H9 (cell line): Measurements from ENCODE around the gene KLF6. TPM values are rescaled to one million over a fixed set of nuclear protein-coding genes. Genes with fewer than 3 reads are reported as not detected.

Experiments used
- DNase-seq: peaks from one replicate; pipeline ENCODE4 v3.0.0-alpha.2; 2017
- H2AFZ ChIP-seq: one replicate; pipeline ENCODE4 v1.6.1; 2013; ENCODE audit warnings: mild to moderate bottlenecking, low read length, control low read depth, moderate library complexity
- H2AK5ac ChIP-seq: 2 replicates; pipeline ENCODE4 v1.6.1; 2013; ENCODE audit warnings: low read length, control low read depth, mixed read lengths; ENCODE audit not compliant: insufficient read length
- H2BK120ac ChIP-seq: one replicate; pipeline ENCODE4 v1.6.1; 2013; ENCODE audit warnings: low read depth, mild to moderate bottlenecking, low read length, control low read depth, inconsistent platforms; ENCODE audit not compliant: poor library complexity, severe bottlenecking
- H2BK12ac ChIP-seq: 2 replicates; pipeline ENCODE4 v1.6.1; 2013; ENCODE audit warnings: low read length, control low read depth, mixed read lengths, low read depth; ENCODE audit not compliant: insufficient read length
- H2BK15ac ChIP-seq: 2 replicates; pipeline ENCODE4 v1.6.1; 2013; ENCODE audit warnings: low read depth, low read length, control low read depth
- H2BK20ac ChIP-seq: one replicate; pipeline ENCODE4 v1.6.1; 2013; ENCODE audit warnings: low read depth, mild to moderate bottlenecking, low read length, control low read depth, inconsistent platforms; ENCODE audit not compliant: poor library complexity, severe bottlenecking
- H2BK5ac ChIP-seq: 2 replicates; pipeline ENCODE4 v1.6.1; 2013; ENCODE audit warnings: low read length, control low read depth, mixed read lengths; ENCODE audit not compliant: insufficient read length
- H3K14ac ChIP-seq: 2 replicates; pipeline ENCODE4 v1.6.1; 2013; ENCODE audit warnings: low read length, control low read depth; ENCODE audit not compliant: insufficient read depth
- H3K18ac ChIP-seq: 2 replicates; pipeline ENCODE4 v1.6.1; 2013; ENCODE audit warnings: low read depth, mild to moderate bottlenecking, mixed read lengths, low read length, control low read depth; ENCODE audit not compliant: insufficient read length
- H3K23ac ChIP-seq: 2 replicates; pipeline ENCODE4 v1.6.1; 2013; ENCODE audit warnings: low read length, control low read depth, mixed read lengths, low read depth; ENCODE audit not compliant: insufficient read length
- H3K23me2 ChIP-seq: 2 replicates; pipeline ENCODE4 v1.6.1; 2013; ENCODE audit warnings: low read depth, mild to moderate bottlenecking, mixed read lengths, low read length, control low read depth; ENCODE audit not compliant: insufficient read length, poor library complexity, severe bottlenecking
- H3K27ac ChIP-seq: 2 replicates; pipeline ENCODE4 v1.5.1; 2013; ENCODE audit warnings: low read length, control low read depth, mixed read lengths, low read depth; ENCODE audit not compliant: insufficient read length
- H3K27me3 ChIP-seq: 2 replicates; pipeline ENCODE4 v1.6.1; 2013; ENCODE audit warnings: low read length, control low read depth, inconsistent platforms; ENCODE audit not compliant: insufficient read depth
- H3K4ac ChIP-seq: 2 replicates; pipeline ENCODE4 v1.6.1; 2013; ENCODE audit warnings: low read depth, mild to moderate bottlenecking, control low read depth, inconsistent platforms, low read length, moderate library complexity
- H3K4me1 ChIP-seq: 2 replicates; pipeline ENCODE4 v1.6.1; 2013; ENCODE audit warnings: low read length, control low read depth, inconsistent platforms; ENCODE audit not compliant: insufficient read depth
- H3K4me2 ChIP-seq: 2 replicates; pipeline ENCODE4 v1.6.1; 2013; ENCODE audit warnings: low read length, control low read depth, mixed read lengths; ENCODE audit not compliant: insufficient read length, insufficient read depth
- H3K56ac ChIP-seq: 2 replicates; pipeline ENCODE4 v1.6.1; 2013; ENCODE audit warnings: low read depth, mild to moderate bottlenecking, mixed read lengths, low read length, control low read depth; ENCODE audit not compliant: insufficient read length
- H3K79me1 ChIP-seq: 2 replicates; pipeline ENCODE4 v1.6.1; 2013; ENCODE audit warnings: low read depth, mild to moderate bottlenecking, moderate library complexity, low read length, control low read depth, inconsistent platforms; ENCODE audit not compliant: insufficient read depth, poor library complexity, severe bottlenecking
- H3K79me2 ChIP-seq: 2 replicates; pipeline ENCODE4 v1.6.1; 2013; ENCODE audit warnings: low read length, control low read depth, inconsistent platforms; ENCODE audit not compliant: insufficient read depth
- H3K9ac ChIP-seq: 2 replicates; pipeline ENCODE4 v1.6.1; 2013; ENCODE audit warnings: low read length, control low read depth, mixed read lengths; ENCODE audit not compliant: insufficient read length; ENCODE audit errors: extremely low read depth
- H3K9me3 ChIP-seq: one replicate; pipeline ENCODE4 v1.6.1; 2013; ENCODE audit warnings: low read depth, low read length, inconsistent platforms; ENCODE audit not compliant: control insufficient read depth
- H3T11ph ChIP-seq: one replicate; pipeline ENCODE4 v1.6.1; 2013; ENCODE audit warnings: mild to moderate bottlenecking, low read length, control low read depth, inconsistent platforms
- H4K20me1 ChIP-seq: one replicate; pipeline ENCODE4 v1.6.1; 2013; ENCODE audit not compliant: control insufficient read depth, insufficient read length, insufficient read depth
- H4K5ac ChIP-seq: 2 replicates; pipeline ENCODE4 v1.6.1; 2013; ENCODE audit warnings: low read depth, mild to moderate bottlenecking, mixed read lengths, low read length, control low read depth; ENCODE audit not compliant: insufficient read length
- H4K8ac ChIP-seq: replicated peaks from 2 replicates; pipeline ENCODE4 v1.6.1; 2013; ENCODE audit warnings: low read length, control low read depth, mixed read lengths, low read depth; ENCODE audit not compliant: insufficient read length
- H4K91ac ChIP-seq: 2 replicates; pipeline ENCODE4 v1.6.1; 2013; ENCODE audit warnings: low read depth, mild to moderate bottlenecking, moderate library complexity, mixed read lengths, low read length, control low read depth; ENCODE audit not compliant: insufficient read length
- H3K27ac Mint-ChIP-seq, 3 experiments: 2 replicates in 2 of 3; 3 replicates in 1 of 3; pipeline ENCODE4 v1.8.0; 2020 to 2021; ENCODE audit warnings: mixed read lengths in 3 of 3, mild to moderate bottlenecking in 1 of 3, moderate library complexity in 1 of 3
- H3K27me3 Mint-ChIP-seq: 2 replicates; pipeline ENCODE4 v1.8.0; 2021; ENCODE audit warnings: low read depth, mild to moderate bottlenecking, moderate library complexity, mixed read lengths
- H3K36me3 Mint-ChIP-seq, 3 experiments: 2 replicates in 2 of 3; 3 replicates in 1 of 3; pipeline ENCODE4 v1.8.0; 2020 to 2021; ENCODE audit warnings: low read depth in 3 of 3, mixed read lengths in 3 of 3; ENCODE audit not compliant: insufficient read depth in 1 of 3
- H3K4me1 Mint-ChIP-seq, 2 experiments: 2 replicates each; pipeline ENCODE4 v1.8.0; 2020; ENCODE audit warnings: mixed read lengths in 2 of 2
- H3K4me3 Mint-ChIP-seq, 2 experiments: 2 replicates in 1 of 2; 3 replicates in 1 of 2; pipeline ENCODE4 v1.8.0; 2020 to 2021; ENCODE audit warnings: mild to moderate bottlenecking in 2 of 2, mixed read lengths in 2 of 2, moderate library complexity in 1 of 2
- H3K9me3 Mint-ChIP-seq, 2 experiments: 2 replicates in 1 of 2; 3 replicates in 1 of 2; pipeline ENCODE4 v1.8.0; 2020; ENCODE audit warnings: mild to moderate bottlenecking in 2 of 2, mixed read lengths in 2 of 2, moderate library complexity in 1 of 2
- CTCF ChIP-seq: fragments of 200-600 bp; sonication (generic); conservative IDR thresholded peaks from 3 replicates; pipeline ENCODE4 v1.8.0; 2021; ENCODE audit warnings: antibody characterized with exemption, mild to moderate bottlenecking
- WGBS: extraction: QIAGEN DNeasy Blood & Tissue Kit; methylation state at CpG from one replicate; pipeline ENCODE4 v1.1.7; 2013; ENCODE audit warnings: missing lambda C conversion rate, low lambda C conversion rate, mixed read lengths; ENCODE audit not compliant: insufficient read length; ENCODE audit errors: extremely low coverage; 5-methylcytosine and 5-hydroxymethylcytosine counted together
- total RNA-seq: library from RNA; stranded (reverse); gene quantifications from 2 replicates; pipeline ENCODE4 v1.2.1, GENCODE V29; 2021

The KLF6 gene
- total RNA-seq, 1 experiment from 2014 or later = 19.3 TPM

GRCh38 chr10:3790272-3790671, 5.3 kb upstream of the KLF6 start:
- Histone ChIP-seq H4K91ac (no peak overlapping the region), H3K9ac (no peak overlapping the region), H2BK12ac (no peak overlapping the region), H2AK5ac (no peak overlapping the region), H3K4me1 (peaks cover 2% of the 10 kb centered on the region; the same call in 1 of the 2 replicates), H3K56ac (no peak overlapping the region), H3K27me3 (no peaks in the 10 kb centered on the region), H2AFZ (no peak overlapping the region), H2BK120ac (no peak overlapping the region), H4K8ac (no peak overlapping the region), H3K79me2 (no peaks in the 10 kb centered on the region), H3T11ph (no peak overlapping the region), H3K23ac (no peak overlapping the region), H4K20me1 (no peaks in the 10 kb centered on the region), H2BK15ac (no peak overlapping the region), H4K5ac (no peak overlapping the region), H2BK20ac (no peak overlapping the region), H3K23me2 (peaks cover 5% of the 10 kb centered on the region), H3K18ac (no peak overlapping the region), H3K27ac (no peak overlapping the region), H3K79me1 (no peaks in the 10 kb centered on the region), H3K4me2 (no peak overlapping the region), H3K4ac (no peak overlapping the region), H3K14ac (no peak overlapping the region), H3K9me3 (no peaks in the 10 kb centered on the region), H2BK5ac (no peak overlapping the region)
- Mint-ChIP-seq H3K36me3 (peaks cover 0 to 10% (median 8%) of the 10 kb centered on the region in 3 experiments; a peak in 5 of 7 replicates), H3K9me3 (peaks cover 9 to 22% of the 10 kb centered on the region in 2 experiments; a peak in 4 of 5 replicates), H3K4me3 (no peak overlapping the region), H3K4me1 (peaks cover 21 to 22% of the 10 kb centered on the region in 2 experiments), H3K27me3 (peaks cover 4% of the 10 kb centered on the region), H3K27ac (no peak overlapping the region; a peak in 1 of 7 replicates)
- no peak for TF ChIP-seq CTCF
- DNase-seq = no peak
- WGBS = no CpG with 5 or more reads among the region's 1 CpG
